GM21619 (cell line): ENCODE measurements around the gene MCTP2.

Experiments
- ATAC-seq: cut with Tn5 transposase; IDR thresholded peaks from one replicate; pipeline ENCODE4 v1.9.1; 2021; ENCODE audit not compliant: unreplicated experiment

The MCTP2 gene, protein sequence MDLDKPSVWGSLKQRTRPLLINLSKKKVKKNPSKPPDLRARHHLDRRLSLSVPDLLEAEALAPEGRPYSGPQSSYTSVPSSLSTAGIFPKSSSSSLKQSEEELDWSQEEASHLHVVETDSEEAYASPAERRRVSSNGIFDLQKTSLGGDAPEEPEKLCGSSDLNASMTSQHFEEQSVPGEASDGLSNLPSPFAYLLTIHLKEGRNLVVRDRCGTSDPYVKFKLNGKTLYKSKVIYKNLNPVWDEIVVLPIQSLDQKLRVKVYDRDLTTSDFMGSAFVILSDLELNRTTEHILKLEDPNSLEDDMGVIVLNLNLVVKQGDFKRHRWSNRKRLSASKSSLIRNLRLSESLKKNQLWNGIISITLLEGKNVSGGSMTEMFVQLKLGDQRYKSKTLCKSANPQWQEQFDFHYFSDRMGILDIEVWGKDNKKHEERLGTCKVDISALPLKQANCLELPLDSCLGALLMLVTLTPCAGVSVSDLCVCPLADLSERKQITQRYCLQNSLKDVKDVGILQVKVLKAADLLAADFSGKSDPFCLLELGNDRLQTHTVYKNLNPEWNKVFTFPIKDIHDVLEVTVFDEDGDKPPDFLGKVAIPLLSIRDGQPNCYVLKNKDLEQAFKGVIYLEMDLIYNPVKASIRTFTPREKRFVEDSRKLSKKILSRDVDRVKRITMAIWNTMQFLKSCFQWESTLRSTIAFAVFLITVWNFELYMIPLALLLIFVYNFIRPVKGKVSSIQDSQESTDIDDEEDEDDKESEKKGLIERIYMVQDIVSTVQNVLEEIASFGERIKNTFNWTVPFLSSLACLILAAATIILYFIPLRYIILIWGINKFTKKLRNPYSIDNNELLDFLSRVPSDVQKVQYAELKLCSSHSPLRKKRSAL

DNA sequence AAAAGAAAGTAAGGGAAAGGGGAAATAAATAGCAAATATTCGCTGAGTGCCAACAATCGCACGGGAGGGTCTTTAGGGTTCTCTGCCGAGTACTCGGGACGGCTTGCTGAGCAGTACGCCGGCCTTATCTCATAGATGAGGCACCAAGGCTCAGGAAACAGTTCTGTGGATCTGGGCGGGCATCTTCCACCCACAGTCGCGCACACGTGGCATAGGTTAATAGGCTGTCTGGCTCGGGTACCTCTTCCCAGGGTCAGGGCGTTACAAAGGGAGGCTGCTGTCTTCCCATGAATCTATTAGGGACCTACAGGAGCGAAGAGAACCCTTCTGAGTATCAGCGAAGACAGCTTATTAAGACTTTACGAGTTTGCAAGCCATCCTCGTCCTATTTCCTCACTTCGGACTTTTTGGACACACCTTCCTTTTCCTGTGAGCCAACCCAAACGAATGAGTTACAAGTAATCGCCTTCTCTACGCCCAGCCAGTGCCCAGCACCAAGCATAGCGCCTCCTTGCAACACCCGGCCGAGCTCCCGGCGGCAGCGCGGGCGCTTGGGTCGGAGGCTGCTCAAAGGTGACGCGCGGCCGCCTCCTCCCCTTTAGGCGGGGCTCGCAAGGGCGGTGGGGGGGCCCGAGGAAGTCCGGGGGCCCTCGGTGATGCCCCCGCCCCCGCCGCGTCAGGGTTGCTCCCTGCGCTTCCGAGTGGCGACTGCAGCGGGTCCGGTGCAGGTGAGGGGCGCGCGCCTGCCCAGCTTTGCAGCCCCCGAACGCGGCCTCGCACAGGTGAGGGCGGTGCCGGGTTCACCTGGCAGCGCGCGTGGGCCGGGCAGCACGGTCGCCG, at the start of gene MCTP2:
TSS of gene MCTP2 (plus strand) at position 679 of the 840 bp plus-strand sequence. CDS start 66,705 bp downstream, outside the sequence.
- peak; percentile 59 for ATAC-seq

DNA sequence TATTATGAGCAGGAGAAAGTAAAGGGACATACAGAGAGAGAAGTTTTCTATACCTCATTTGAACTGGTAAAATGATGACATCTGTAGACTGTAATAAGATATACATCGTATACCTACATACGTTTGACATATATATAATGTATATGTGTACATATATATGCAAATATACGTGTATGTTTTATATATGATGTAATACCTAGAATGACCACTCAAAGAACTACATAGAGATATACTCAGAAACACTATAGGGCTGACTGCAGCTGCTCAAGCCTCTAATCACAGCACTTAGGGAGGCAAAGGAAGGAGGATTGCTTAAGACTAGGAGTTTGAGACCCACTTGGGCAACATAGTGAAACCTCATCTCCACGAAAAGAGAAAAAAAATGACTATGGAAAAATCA, 48.5 kb upstream of the MCTP2 start:
- ATAC-seq, result no peak

DNA sequence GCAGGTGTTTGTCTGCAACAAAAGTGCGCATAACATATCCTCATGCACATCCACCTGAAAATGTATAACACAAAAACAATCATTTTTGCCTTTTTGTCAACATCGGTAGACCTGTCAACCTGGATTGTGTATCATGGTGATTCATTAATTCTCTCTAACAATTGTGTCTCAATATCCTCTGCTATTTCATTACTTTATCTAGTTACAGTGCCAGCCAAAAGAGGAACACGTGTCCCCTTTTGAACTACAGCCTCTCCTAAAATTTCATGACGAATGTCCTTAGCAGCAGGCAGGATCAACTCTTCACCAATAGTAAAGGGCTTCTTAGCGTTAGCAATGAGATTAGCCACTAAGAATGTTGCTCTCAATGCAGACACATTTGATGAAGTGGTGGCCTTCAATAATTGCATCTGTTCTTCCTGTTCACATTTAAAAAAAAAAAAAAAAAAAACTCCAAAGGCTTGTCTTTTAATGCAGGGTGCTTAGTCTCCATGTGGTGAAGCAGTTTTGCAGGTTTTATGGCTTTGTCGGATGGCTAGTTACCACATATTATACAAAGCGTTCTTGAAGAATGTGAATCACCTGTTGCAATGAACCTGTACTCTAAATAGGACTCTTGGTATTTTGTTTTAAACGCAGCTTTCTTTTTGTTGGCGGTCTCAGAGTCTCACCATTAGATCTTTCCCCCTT, 45.7 kb upstream of the MCTP2 start:
- ATAC-seq, result no peak

DNA sequence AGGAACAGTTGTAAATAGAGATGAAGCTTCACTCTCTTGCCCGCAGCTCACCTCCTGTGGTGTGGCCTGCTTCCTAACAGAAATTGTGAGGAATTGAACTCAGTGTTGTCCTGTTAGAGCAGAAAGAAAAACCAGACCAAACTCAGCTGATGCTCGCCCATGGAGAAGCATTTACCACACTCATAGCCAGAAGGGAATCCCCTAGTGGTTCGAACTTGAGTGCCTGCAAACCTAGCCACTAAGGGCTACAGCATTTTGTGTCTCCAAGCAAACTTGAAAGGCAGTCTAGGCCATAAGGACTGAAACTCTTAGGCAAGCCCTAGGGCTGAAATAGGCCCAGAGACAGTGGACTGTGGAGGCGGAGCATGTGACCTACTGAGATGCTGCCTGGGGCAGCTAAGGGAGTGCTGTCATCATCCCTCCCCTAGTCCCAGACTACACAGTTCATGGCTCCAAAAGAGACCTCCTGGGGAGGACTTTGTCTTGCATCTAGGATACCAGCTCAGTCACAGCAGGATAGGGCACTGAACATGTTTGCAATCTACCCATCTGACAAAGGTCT, 44.5 kb upstream of the MCTP2 start:
- ATAC-seq, result no peak

DNA sequence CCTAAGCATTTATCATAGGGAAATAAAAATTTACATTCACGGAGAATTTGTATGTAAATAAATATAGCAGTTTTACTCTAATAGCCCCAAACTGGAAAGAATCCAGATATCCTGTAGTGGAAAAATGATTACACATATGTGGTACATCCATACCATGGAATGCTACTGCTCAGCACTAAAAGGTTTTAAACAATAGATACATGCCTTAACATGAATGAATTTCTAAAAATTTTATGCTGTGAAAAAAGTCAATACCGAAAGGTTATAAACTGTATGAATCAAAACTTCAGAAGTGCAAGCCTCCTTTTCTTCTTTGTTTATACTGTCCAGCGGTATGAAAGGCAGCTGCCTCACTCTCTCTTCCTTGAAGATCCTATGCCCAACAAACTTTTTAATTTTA, 37.5 kb upstream of the MCTP2 start:
- ATAC-seq, result no peak

DNA sequence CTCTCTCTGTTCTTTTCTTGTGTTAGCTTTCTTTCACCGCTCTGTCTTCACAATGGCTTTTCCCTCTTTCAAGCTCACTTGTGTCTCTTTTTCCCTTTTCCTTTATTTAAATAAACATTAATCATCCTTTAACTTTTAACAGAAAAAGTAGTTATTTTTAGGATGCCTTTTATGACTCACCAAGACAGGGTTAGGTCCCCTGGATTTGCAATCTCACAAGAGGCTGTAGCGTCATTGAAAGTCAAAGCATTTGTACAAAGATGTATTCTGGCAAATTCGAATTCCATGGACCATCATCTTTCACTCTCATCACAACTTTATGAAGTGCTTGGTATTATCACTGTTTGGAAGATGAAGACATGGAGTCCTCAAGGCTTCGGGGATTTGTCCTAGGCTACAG, 34.8 kb upstream of the MCTP2 start:
- ATAC-seq, result no peak

DNA sequence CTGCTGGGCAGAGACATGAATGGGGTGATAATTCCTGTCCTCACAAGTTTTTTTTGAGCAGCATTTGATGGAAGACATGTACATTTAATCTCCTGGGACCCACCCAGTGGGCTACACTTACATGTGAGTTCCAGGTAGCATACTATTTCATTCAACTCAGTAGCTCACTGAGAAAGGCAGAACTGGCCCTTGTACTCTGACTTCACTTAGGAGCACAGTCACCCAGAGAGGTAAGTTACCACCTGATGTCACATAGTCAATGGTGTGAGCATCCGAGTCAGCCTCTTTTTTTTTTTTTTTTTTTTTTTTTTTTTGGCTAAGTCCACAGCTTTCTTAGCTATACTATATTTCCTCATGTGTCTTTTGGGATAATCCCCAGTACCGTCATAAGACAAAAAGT, 32.7 kb upstream of the MCTP2 start:
- ATAC-seq, result no peak

DNA sequence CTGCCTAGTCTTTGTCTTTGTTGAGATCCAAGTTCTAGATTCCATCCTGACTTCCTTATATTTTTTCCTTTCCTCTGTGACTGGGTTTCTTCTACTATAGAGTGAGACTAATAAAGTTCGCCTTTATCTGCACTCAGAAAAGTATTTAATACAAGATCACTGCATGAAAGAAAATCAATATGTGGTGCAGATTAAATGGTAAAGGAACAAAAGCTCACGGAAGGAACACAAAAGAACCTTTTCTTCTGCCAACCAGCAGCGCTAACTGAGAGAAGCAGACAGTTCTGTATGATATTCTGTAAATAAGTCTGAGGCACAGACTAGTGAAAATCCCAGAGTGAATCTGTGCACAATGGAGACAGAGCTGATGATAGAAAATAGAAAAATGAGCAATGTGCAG, 31.6 kb upstream of the MCTP2 start:
- no peak for ATAC-seq

DNA sequence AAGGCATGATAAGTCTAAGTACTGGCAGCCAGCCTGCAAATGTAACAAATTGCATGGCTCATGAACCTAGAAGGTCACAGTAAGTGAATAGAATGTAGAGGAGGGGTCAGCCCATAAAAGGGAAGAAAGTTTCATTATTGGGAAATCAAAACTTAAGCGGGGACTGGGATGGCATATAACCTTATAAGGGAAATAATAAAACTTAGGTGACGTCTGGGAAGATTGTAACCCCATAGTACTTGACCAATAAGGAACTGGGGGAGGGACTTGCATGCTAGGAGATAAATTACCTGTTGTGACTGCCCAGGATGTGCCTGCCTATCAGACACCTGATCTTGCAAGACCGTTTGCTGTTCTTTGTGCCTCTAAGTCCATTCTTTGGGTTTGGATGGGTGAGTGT, 28.1 kb upstream of the MCTP2 start:
- ATAC-seq, result no peak

DNA sequence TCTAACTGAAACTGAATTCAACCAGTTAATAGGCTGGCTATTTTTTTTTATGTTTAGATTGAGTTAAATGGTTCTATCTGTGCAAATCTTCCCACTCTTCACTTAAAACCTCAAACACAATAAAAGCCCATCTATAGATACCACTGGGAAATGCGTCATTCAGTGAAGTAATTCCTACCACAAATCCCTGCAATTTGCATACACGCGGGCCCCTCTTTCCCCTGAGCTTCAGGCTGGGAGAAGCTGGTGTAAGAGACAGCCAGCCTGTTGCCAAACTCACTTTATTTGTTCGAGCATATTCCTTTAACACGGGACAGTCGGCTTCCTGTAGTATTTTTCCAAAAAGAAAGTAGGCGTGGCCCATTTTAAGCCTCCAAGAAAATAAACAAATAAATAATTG, 26.0 kb upstream of the MCTP2 start:
- ATAC-seq, result no peak

DNA sequence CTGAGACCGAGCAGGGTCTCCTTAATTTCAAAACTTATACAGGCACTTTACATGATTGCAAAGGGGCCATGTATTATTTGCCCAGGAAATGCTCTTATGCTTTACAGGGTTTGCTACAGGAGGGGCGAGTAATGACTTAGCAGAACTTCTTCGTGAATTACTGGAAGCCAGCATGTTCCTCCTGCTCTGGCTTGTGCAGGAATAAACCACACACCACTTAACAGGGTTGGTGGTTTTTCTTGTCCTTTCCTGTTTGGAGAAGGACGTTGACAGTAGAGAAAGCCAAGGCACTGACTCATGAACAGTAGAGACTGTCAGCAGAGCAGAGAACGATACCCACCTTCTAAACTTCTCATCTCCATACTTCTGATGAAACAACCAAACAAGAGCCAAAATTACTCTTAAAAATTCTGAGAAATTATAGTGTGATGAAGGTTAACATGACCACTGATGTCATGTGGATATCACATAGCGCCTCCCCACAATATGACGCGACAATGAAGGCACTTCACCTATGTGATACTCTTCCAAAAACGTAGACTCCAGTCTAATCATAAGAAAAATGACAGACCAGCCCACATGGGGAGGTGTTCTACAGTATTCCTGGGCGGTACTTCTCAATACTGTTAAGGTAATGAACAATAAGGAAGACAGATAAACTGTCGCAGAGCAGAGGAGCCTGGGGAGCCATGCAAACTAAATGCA, 24.7 kb upstream of the MCTP2 start:
- no peak for ATAC-seq

DNA sequence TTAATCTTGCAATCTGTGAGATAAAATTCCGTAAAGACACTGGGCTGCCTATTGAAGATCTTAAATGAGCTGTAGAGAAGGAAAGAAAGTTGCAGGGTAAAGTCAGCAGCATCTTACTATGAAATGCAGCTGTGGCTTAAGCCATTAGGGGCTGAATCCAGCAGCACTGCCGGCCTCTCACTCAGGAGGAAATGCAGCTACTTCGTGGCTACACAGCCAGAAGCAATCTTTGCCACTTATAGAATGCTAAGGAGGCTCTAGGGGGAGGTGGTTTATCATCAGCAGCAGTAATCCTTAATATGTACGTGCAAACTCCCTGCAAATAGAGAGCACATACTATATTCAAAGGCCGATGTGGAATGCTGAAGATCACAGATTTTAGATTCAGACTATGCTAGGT, 19.1 kb upstream of the MCTP2 start:
- no peak for ATAC-seq

DNA sequence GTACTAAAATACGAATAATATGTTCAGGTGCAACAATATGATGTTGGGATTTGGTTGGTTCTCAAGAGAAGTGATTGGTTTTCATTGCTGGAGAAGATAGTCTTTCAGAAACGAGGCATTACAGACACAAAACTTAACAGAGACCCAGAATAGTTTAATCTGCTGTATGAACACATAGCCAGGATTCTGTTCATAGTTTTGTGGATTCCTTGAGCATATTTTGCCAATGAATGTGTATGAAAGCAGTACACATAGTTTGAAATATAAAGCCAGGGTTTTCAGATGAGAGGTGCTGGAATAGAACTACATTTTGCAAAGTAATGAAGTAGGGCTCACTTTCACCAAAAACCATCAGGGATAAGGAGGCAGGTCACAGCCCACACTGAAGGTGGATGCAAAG, 5.7 kb upstream of the MCTP2 start:
- no peak for ATAC-seq

DNA sequence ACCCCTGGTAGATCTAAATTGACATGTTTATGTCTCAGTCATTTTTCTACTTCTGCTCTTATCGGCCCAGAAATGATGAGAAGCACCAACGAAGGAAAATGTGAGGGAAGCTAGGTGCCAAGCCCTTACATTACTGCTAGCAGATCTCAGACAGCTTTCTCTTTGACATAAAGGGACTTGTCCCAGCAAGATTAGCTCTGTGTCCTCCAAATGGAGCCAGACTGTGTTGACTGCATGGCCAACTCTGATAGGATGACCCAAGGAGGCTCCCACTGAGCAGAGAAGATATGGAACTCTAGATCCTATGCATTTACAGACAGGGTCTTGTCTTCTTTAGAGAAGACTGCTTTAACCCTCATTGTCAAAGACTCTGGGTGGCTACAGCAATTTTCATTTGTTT, 2.8 kb upstream of the MCTP2 start:
- ATAC-seq, result no peak

DNA sequence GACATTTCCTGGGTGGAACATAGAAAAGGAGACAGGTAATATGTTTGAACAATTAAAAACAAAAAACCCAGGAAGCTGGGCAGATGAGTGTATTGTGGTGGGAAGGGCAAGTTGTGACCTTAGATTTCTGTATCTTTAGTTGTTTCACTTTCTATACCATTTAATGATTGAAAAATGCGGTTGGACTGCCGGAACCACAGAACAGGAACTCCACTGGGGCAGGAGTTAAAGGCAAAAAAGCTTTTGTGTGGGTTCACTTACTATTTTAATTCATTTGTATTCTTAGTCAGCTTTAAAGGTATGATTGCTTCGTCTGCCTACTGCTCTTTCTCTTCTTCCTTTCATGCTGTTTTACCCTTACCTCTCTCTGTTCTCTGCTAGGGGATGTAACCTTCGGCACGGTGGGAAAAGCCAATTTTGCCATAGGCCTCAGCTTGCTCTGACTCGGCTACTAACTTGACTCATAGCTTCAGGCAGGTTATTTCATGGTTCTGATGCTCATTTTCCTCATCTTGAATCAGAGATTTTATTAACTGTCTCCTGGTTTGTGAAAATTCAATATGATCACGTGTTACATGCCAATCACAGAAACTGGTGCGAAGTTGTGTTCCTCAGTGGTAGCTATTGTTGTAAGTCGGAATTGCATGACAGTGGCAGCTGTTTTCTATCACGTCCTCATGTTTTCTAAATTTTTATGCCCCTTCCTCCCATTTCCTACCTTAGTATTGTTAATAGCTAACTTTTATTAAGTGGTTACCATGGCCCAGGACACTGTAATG, 1.6 kb upstream of the MCTP2 start:
- peak; percentile 51 for ATAC-seq

DNA sequence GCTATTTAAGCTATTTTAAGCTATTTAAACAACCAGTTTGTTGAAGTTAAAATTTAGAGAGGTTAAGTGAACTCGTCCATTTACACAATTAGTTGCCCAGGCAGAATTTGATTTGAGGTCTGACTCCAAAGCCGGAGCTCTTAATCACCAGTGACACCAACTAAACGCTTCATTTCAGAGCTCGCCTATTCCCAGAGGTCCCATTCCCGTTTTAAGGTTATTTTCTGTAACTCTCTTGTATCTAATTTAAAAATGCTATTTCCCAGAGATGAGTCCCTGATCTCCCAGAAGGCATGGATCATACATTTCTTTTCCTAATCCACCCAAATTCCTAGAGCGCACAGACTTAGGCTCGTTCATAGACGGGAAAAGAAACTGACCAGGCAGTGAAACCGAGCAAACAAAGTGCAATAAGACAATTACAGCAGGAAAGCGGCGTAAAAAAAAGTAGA, 904 bp upstream of the MCTP2 start:
- ATAC-seq, result no peak

DNA sequence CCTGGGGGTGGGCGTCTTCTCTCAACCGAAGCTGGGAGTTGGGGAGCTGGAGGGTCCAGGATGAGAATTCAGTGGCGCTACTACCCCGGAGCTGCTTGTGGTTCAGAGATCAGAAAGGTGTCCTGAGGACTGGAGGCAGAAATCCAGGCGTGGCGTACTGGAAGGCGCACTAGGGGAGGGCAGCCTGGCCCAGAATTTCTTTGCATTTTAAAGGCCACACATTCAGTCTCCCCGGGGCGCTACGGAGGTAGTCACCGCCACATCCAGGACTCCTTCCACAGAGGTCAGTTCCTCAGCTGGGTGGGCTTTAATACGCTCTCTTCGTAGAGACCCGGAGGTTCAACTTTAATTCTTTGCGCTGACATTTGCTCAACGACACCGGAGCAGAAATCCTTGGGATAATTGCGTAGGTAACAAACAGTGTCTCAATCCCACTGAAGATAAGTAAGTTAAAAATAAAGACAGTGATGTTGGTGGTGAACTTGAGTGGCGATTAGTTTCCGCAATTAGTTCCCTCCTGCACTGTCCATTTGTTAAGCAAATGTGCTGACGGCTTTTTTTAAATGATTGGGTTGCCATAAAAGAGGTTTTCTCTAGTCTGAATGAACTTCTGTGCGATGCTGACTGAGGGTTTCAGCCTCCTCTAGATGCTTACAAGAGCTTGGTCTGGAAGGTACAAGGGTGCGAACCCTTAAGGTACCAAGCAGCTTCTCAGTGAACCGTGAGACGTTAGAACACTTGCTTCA, 535 bp downstream of the MCTP2 start:
- peak; percentile 11 for ATAC-seq

DNA sequence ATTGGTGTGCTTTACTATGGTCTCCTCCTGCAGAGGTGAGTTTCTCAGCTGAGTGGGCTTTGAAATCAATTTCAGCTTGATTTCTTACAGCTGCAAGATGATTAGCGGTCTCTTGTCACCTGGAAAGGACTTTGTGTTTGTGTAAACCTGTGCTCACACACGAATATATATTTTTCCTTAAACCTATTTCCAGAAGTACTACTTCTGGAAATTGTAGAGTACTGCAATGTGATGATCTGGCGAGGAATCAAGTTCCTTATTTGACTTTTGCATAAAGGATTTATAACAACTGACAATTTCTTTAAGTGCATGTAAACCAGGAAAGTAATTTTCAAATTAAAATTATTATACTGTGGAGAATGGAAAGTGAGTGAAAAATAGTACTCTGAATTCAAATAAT, 2.1 kb downstream of the MCTP2 start:
- no peak for ATAC-seq
